ENCODE results near the gene BMPER.

- TF ChIP-seq EZH2 (IDR thresholded peaks at IDR 0.05; ENCODE audit: low read depth) = no peak
- TF ChIP-seq, protein P1, sequence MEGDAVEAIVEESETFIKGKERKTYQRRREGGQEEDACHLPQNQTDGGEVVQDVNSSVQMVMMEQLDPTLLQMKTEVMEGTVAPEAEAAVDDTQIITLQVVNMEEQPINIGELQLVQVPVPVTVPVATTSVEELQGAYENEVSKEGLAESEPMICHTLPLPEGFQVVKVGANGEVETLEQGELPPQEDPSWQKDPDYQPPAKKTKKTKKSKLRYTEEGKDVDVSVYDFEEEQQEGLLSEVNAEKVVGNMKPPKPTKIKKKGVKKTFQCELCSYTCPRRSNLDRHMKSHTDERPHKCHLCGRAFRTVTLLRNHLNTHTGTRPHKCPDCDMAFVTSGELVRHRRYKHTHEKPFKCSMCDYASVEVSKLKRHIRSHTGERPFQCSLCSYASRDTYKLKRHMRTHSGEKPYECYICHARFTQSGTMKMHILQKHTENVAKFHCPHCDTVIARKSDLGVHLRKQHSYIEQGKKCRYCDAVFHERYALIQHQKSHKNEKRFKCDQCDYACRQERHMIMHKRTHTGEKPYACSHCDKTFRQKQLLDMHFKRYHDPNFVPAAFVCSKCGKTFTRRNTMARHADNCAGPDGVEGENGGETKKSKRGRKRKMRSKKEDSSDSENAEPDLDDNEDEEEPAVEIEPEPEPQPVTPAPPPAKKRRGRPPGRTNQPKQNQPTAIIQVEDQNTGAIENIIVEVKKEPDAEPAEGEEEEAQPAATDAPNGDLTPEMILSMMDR (conservative IDR thresholded peaks at IDR 0.05) = no peak
These were observed 210.2 kb downstream of the BMPER start for GRCh38 chr7:34115503-34115902.
